ENCODE measurements around the gene VAPA.
A peak's percentile ranks its signal among the peaks of the same experiment; 100 is the strongest.

The VAPA gene

GRCh38 chr18:9913526-9914333 lies at the start of gene VAPA:
Gene VAPA, plus strand, starts transcription at chr18:9914016. Its CDS starts 241 bp downstream, at chr18:9914257.
- no peaks in the 10 kb centered on the region for H3K9me3 ChIP-seq (ENCODE audit: control insufficient read depth, low read depth, low read length)

GRCh38 chr18:9865764-9866490 lies 47.9 kb upstream of the VAPA start:
- Histone ChIP-seq H3K4me1 (ENCODE audit: control insufficient read depth, low read depth, low read length) (peaks cover 23% of the 10 kb centered on the region), H3K36me3 (ENCODE audit: control insufficient read depth, low read depth, low read length) (no peaks in the 10 kb centered on the region), H3K27me3 (ENCODE audit: control insufficient read depth, insufficient read depth, low read length) (no peaks in the 10 kb centered on the region), H3K27ac (ENCODE audit: low read length) (no peak overlapping the region), H3K4me3 (ENCODE audit: low read length) (no peak overlapping the region), H3K9me3 (ENCODE audit: control insufficient read depth, low read depth, low read length) (no peaks in the 10 kb centered on the region), H3K9ac (ENCODE audit: low read length) (no peak overlapping the region)

More at GRCh38 chr18:9913526-9914333, at the start of gene VAPA:
- Histone ChIP-seq H3K4me1 (ENCODE audit: control insufficient read depth, low read depth, low read length) (peaks cover 27% of the 10 kb centered on the region), H3K27ac (ENCODE audit: low read length) (no peak within 1 kb of the TSS), H3K27me3 (ENCODE audit: control insufficient read depth, insufficient read depth, low read length) (peaks cover 3% of the 10 kb centered on the region), H3K36me3 (ENCODE audit: control insufficient read depth, low read depth, low read length) (no peaks in the 10 kb centered on the region), H3K9ac (ENCODE audit: low read length) (peak within 1 kb of the TSS; percentile 80), H3K4me3 (ENCODE audit: low read length) (peak within 1 kb of the TSS; percentile 89)

- H3K36me3 ChIP-seq (ENCODE audit: control insufficient read depth, low read depth, low read length), result no peaks in the 10 kb centered on the region
- no peaks in the 10 kb centered on the region for H3K9me3 ChIP-seq (ENCODE audit: control insufficient read depth, low read depth, low read length)
- H3K4me1 ChIP-seq (ENCODE audit: control insufficient read depth, low read depth, low read length), result peaks cover 27% of the 10 kb centered on the region
- no peak overlapping the region for H3K4me3 ChIP-seq (ENCODE audit: low read length)
- no peak overlapping the region for H3K27ac ChIP-seq (ENCODE audit: low read length)
- H3K27me3 ChIP-seq (ENCODE audit: control insufficient read depth, insufficient read depth, low read length), result no peaks in the 10 kb centered on the region
- H3K9ac ChIP-seq (ENCODE audit: low read length), result no peak overlapping the region
Measured at GRCh38 chr18:9866627-9867026, 47.2 kb upstream of the VAPA start.

GRCh38 chr18:9867071-9867594 lies 46.7 kb upstream of the VAPA start:
- Histone ChIP-seq H3K36me3 (ENCODE audit: control insufficient read depth, low read depth, low read length) (no peaks in the 10 kb centered on the region), H3K9ac (ENCODE audit: low read length) (no peak overlapping the region), H3K9me3 (ENCODE audit: control insufficient read depth, low read depth, low read length) (no peaks in the 10 kb centered on the region), H3K4me3 (ENCODE audit: low read length) (no peak overlapping the region), H3K4me1 (ENCODE audit: control insufficient read depth, low read depth, low read length) (peaks cover 27% of the 10 kb centered on the region), H3K27ac (ENCODE audit: low read length) (no peak overlapping the region), H3K27me3 (ENCODE audit: control insufficient read depth, insufficient read depth, low read length) (no peaks in the 10 kb centered on the region)

GRCh38 chr18:9868857-9869714 lies 44.7 kb upstream of the VAPA start:
- peak overlapping the region; percentile 30 for H3K27ac ChIP-seq (ENCODE audit: low read length)

GRCh38 chr18:9869715-9870430 lies 43.9 kb upstream of the VAPA start:
- Histone ChIP-seq H3K36me3 (ENCODE audit: control insufficient read depth, low read depth, low read length) (no peaks in the 10 kb centered on the region), H3K4me1 (ENCODE audit: control insufficient read depth, low read depth, low read length) (peaks cover 27% of the 10 kb centered on the region), H3K9me3 (ENCODE audit: control insufficient read depth, low read depth, low read length) (no peaks in the 10 kb centered on the region), H3K27ac (ENCODE audit: low read length) (peak overlapping the region; percentile 30), H3K9ac (ENCODE audit: low read length) (peak overlapping the region; percentile 10), H3K27me3 (ENCODE audit: control insufficient read depth, insufficient read depth, low read length) (no peaks in the 10 kb centered on the region), H3K4me3 (ENCODE audit: low read length) (peak overlapping the region; percentile 0)

More at GRCh38 chr18:9868857-9869714, 44.7 kb upstream of the VAPA start:
- peaks cover 27% of the 10 kb centered on the region for H3K4me1 ChIP-seq (ENCODE audit: control insufficient read depth, low read depth, low read length)
- peak overlapping the region; percentile 0 for H3K4me3 ChIP-seq (ENCODE audit: low read length)
- no peaks in the 10 kb centered on the region for H3K36me3 ChIP-seq (ENCODE audit: control insufficient read depth, low read depth, low read length)
- H3K9ac ChIP-seq (ENCODE audit: low read length), result no peak overlapping the region
- no peaks in the 10 kb centered on the region for H3K9me3 ChIP-seq (ENCODE audit: control insufficient read depth, low read depth, low read length)
- no peaks in the 10 kb centered on the region for H3K27me3 ChIP-seq (ENCODE audit: control insufficient read depth, insufficient read depth, low read length)

GRCh38 chr18:9870431-9871008 lies 43.3 kb upstream of the VAPA start:
- no peaks in the 10 kb centered on the region for H3K9me3 ChIP-seq (ENCODE audit: control insufficient read depth, low read depth, low read length)
- H3K9ac ChIP-seq (ENCODE audit: low read length), result peak overlapping the region; percentile 10
- peaks cover 27% of the 10 kb centered on the region for H3K4me1 ChIP-seq (ENCODE audit: control insufficient read depth, low read depth, low read length)
- peak overlapping the region; percentile 30 for H3K27ac ChIP-seq (ENCODE audit: low read length)
- H3K36me3 ChIP-seq (ENCODE audit: control insufficient read depth, low read depth, low read length), result no peaks in the 10 kb centered on the region
- peak overlapping the region; percentile 12 for H3K4me3 ChIP-seq (ENCODE audit: low read length)
- H3K27me3 ChIP-seq (ENCODE audit: control insufficient read depth, insufficient read depth, low read length), result no peaks in the 10 kb centered on the region

GRCh38 chr18:9871244-9871746 lies 42.5 kb upstream of the VAPA start:
- Histone ChIP-seq H3K4me3 (ENCODE audit: low read length) (no peak overlapping the region), H3K27me3 (ENCODE audit: control insufficient read depth, insufficient read depth, low read length) (no peaks in the 10 kb centered on the region), H3K27ac (ENCODE audit: low read length) (no peak overlapping the region), H3K9me3 (ENCODE audit: control insufficient read depth, low read depth, low read length) (no peaks in the 10 kb centered on the region), H3K4me1 (ENCODE audit: control insufficient read depth, low read depth, low read length) (peaks cover 27% of the 10 kb centered on the region), H3K36me3 (ENCODE audit: control insufficient read depth, low read depth, low read length) (no peaks in the 10 kb centered on the region), H3K9ac (ENCODE audit: low read length) (no peak overlapping the region)

- Histone ChIP-seq H3K9me3 (ENCODE audit: control insufficient read depth, low read depth, low read length) (no peaks in the 10 kb centered on the region), H3K4me3 (ENCODE audit: low read length) (no peak overlapping the region), H3K27ac (ENCODE audit: low read length) (no peak overlapping the region), H3K27me3 (ENCODE audit: control insufficient read depth, insufficient read depth, low read length) (no peaks in the 10 kb centered on the region), H3K36me3 (ENCODE audit: control insufficient read depth, low read depth, low read length) (no peaks in the 10 kb centered on the region), H3K9ac (ENCODE audit: low read length) (no peak overlapping the region), H3K4me1 (ENCODE audit: control insufficient read depth, low read depth, low read length) (peaks cover 27% of the 10 kb centered on the region)
Measured at GRCh38 chr18:9872823-9873222, 41.0 kb upstream of the VAPA start.

GRCh38 chr18:9874728-9875127 lies 39.1 kb upstream of the VAPA start:
- peaks cover 15% of the 10 kb centered on the region for H3K4me1 ChIP-seq (ENCODE audit: control insufficient read depth, low read depth, low read length)
- no peaks in the 10 kb centered on the region for H3K36me3 ChIP-seq (ENCODE audit: control insufficient read depth, low read depth, low read length)
- no peak overlapping the region for H3K4me3 ChIP-seq (ENCODE audit: low read length)
- H3K27me3 ChIP-seq (ENCODE audit: control insufficient read depth, insufficient read depth, low read length), result no peaks in the 10 kb centered on the region
- H3K27ac ChIP-seq (ENCODE audit: low read length), result no peak overlapping the region
- H3K9ac ChIP-seq (ENCODE audit: low read length), result no peak overlapping the region
- H3K9me3 ChIP-seq (ENCODE audit: control insufficient read depth, low read depth, low read length), result no peaks in the 10 kb centered on the region

All from iPS-18a (cell line).